NCI-H1105 treated with DMSO at 0.1 percent for 48 hours (cell line): Measurements from ENCODE around the gene ALG13.
A peak's percentile ranks its signal among the peaks of the same experiment; 100 is the strongest.
"Not testable (repeated sequence)": the region's sequence is repeated elsewhere in the genome, so short reads cannot be mapped to it uniquely, and the experiment has no call there.

Experiments
- DNase-seq: peaks from one replicate; lab custom pipeline; 2025; lab: John Stamatoyannopoulos, UW

ALG13 gene

DNA sequence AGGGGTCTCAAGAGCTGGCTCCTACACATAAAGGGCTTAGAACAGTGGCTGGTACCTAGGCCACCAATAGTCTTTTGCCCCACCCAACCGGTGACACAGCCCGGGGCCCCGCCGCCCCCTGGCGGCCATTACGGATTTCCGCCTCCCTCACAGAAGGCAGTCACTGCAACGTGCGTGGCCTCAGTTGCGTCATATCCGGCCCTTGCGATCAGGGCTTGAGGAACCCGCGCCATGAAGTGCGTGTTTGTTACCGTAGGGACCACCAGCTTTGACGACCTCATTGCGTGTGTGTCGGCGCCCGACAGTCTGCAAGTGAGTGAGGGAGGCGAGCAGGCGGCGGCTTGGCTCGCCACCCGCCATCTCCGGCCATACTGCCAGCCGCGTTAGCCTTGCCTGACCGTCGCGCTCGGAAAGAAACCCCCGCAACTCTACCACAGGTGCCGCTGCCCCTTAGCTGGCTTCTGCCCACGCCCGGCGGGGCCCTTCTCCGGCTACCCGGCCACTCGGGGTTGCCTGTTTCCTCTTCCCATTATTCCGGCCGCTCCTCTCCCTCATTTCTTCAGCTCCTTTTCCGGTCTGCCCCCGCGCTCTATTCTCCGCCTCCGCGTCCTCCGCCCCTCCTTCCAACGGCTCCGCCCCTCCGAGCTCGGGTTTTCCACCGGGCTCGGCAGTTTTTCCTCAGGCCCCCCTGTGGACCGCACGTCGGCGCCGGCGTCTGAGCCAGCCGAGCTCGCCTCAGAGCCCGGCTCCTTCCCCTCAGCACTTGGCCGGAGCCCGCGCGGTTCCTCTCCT lies at the start of gene ALG13:
ALG13 (plus strand) TSS at position 183 of the 792 bp plus-strand sequence; CDS start at position 232, 49 bp downstream.
- peak; percentile 87 for DNase-seq

DNA sequence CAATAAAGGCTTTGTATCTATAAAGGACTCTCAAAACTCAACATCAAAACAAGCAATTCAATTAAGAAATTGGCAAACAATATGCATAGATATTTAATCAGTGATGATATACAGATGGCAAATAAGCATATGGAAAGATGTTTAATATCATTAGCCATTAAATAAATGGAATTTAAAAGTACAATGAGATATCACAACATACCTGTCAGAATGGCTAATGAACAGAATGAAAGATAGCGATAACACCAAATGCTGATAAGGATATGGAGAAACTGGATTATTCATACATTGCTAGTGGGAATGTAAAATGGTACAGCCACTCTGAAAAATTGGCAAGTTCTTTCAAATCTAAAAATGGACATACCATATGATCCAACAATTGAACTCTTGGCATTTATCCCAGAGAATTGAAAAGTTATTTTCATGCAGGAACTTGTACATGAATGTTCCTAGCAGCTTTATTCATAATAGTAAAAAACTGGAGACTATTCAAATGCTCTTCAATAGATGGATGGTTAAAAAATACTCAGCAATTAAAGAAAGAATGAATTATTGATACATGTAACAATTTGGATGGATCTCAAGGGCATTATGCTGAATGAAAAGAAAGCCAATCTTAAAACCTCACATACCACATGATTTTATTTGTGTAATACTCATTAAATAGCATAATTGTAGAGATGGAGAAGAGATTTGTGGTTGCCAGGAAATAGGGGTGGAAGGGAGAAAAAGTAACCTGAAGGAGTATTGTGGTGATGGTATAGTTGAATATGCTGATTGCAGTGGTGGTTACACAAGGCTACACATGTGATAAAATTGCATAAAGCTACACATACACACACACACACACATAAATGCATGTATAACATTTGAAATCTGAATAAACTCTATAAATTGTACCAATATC lies 45.9 kb upstream of the ALG13 start:
- DNase-seq: peak; percentile 94

DNA sequence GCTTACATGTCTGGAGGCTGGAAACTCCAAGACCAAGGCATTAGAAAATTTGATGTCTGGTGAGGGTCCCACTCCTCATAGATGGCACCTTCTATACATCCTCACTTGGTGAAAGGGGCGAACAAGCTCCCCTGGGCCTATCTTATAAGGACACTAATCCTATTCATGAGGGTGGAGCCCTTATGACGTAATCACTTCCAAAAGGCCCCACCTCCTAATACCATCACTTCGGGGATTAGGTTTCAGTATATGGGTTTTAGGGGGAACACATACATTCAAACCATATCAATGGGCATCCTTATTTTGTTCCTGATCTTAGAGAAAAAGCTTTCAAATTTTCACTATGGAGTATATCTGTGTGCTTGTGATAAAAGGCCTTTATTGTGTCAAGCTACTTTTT lies 39.0 kb upstream of the ALG13 start:
- no peak for DNase-seq

DNA sequence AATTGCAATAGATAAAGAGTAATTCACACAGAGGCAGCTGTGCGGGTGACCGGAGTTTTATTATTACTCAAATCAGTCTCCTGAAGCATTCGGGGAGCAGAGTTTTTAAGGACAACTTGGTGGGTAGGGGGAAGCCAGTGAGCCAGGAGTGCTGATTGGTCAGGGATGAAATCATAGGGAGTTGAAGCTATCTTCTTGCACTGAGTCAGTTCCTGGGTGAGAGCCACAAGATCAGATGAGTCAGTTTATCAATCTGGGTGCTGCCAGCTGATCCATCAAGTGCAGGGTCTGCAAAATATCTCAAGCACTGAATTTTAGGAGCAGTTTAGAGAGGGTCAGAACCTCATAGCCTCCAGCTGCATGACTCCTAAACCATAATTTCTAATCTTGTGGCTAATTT lies 35.8 kb upstream of the ALG13 start:
- not testable (repeated sequence) for DNase-seq

DNA sequence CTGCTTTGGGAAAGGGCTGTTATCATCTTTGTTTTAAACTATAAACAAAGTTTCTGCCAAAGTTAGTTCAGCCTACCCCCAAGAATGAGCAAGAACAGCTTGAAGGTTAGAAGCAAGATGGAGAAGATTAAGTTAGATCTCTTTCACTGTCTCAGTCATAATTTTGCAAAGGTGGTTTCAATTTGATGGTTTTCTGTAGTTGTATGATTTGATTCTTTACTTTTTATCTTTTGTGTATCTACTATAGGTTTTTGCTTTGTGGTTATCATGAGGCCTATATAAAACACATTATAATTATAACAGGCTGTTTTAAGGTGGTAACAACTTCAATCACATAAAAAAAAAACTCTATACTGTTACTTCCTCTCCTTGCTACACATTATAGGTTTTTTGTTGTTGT lies 35.4 kb upstream of the ALG13 start:
- no peak for DNase-seq

DNA sequence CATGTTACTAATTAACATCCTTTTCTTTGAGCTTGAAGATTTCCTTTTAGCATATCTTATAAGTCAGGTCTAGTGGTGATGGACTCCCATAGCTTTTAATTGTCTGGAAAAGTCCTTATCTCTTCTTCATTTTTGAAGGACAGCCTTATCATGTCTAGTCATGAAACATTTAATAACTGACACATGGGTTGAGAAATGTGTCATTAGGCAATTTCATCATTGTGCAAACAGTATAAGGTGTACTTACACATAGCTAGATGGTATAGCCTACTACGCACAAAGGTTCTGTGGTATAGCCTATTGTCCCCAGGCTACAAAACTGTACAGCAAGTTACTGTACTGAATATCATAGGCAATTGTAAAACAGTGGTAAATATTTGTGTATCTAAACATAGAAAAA lies 34.5 kb upstream of the ALG13 start:
- DNase-seq: no peak

DNA sequence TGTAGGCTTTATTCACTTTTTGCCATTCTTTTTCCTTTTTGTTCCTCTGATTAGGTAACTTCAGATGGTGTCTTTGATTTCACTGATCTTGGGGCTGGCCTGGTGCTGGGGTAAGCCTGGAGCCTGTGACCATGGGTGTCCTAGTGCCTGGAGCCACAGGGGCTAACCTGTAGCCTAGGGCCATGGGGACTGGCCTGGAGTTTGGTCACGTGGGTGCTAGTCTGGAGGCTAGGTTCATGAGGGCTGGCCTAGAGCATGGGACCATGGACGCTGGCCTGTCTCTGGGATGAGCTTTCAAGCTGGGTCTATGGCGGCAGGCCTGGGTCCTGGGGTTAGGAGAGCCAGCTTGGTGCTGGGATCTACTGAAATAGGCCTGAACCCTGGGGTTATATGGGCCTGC lies 32.2 kb upstream of the ALG13 start:
- DNase-seq: no peak

DNA sequence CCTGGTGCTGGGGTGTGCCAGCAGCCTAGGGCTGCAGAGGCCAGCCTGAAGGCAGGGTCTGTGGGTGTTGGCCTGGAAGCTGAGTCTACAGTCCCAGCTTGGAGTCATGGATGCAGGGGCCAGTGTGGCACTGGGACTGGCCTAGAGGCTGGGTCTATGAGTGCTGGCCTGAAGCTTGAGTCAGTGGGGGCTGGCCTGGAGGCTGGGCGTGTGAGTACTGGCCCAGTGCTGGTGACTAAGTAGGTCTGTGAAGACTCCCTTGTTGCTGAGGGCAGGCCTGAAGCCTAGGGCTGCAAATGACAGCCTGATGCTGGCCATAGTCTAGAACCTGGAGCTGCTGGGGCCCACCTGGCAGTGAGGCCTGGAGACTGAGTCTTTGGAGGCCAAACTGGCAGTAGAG lies 31.3 kb upstream of the ALG13 start:
- DNase-seq: no peak

DNA sequence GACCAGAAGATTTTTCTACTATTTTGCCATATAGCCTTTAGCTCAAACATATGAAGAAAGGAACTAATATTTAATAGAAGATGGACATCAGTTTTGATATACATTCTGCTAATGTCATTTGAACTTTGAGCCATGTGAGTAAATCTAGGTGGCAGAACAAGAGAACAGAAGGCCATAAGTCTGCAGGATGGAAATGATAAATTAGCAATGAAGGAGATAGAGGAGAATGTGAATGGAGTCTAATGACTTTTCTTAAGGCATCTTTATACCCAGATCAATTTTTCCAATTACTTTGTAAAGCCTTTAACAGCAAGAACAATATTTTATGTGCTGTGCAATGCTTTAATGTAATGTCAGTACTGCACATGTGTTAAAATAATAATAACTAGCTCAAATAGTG lies 30.1 kb upstream of the ALG13 start:
- DNase-seq: no peak

DNA sequence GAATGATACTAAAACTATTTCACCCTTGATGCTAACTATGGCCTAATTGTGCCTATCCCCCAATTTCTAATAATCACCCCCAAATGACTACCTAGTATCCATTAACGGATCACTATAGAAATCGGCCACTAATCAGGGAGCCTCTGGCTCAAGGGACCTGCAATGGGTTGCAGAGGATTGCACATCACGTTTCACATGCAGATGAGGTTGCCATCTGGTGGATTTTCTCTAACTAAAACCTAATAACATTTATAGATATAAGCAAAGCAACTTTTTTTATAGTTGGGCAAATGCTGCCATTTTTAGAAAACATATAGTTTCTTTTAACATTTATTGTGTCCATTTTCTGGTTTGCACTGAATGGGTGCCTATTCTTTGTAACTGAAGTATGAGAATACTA lies 28.3 kb upstream of the ALG13 start:
- no peak for DNase-seq

DNA sequence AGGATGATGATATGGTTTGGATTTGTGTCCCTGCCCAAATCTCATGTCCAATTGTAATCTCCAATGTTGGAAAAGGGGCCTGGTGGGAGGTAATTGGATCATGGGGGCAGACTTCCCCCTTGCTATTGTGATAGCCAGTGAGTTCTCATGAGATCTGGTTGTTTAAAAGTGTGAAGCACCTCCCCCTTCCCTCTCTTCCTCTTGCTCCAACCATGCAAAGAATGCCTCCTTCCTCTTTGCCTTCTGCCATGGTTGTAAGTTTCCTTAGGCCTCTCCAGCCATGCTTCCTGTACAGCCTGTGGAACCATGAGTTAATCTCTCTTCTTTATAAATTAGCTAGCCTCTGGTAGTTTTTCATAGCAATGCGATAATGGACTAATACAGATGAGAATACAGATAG lies 19.7 kb upstream of the ALG13 start:
- no peak for DNase-seq

DNA sequence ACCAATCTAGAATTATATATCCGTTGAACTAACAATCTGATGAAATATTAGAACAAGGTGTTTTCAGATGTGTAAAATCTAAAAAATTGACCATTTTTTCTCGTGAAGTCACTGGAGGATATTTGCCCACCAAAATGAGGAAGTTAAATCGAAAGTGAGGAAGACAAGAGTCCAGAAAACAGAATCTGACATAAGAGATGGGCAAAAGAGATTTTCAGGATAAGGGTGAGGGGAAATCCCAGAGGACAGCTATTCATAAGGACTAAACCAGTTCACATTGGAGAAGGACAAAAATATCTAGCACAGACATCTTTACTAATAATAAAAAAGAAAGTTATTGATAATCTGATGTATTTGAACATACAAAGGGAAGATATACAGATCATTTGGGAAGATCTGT lies 18.7 kb upstream of the ALG13 start:
- no peak for DNase-seq

DNA sequence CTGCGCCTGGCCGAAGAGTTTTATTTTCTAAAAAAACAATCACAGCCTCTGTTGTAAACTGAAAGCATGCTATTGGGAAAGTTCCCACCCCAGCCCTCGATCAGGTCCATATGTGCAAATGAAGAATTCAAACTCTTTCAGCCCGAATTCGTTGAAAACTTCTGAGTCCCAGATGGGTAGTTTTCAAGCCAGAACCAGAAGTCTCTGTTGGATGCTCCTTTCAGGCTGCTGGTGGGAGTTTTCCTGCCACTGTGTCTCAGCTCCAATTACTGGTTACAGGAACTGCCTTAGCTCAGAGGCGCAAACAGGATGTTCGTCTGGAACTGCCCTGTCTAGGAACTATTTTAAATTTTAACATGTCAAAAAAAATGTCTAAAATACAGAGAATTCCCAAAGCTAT lies 9.3 kb upstream of the ALG13 start:
- DNase-seq: no peak

DNA sequence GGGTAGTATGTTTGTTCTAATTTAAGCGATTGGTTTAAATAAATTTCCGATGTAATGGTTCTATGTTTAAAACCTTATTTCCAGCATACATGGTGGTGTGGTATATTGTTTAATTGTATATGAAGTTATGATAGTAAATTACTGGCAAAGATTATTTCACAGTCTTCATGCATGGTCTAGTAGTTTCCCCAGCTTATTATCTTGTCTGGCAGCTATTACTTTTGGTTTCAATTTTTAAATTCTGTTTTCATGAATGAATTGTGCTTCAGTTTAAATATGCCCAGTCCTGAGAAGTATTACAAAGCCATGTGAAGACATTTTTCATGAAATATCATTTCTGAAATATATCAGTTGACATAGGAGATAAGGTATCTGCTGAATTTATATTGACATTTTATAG lies 6.3 kb downstream of the ALG13 start:
- DNase-seq: no peak

DNA sequence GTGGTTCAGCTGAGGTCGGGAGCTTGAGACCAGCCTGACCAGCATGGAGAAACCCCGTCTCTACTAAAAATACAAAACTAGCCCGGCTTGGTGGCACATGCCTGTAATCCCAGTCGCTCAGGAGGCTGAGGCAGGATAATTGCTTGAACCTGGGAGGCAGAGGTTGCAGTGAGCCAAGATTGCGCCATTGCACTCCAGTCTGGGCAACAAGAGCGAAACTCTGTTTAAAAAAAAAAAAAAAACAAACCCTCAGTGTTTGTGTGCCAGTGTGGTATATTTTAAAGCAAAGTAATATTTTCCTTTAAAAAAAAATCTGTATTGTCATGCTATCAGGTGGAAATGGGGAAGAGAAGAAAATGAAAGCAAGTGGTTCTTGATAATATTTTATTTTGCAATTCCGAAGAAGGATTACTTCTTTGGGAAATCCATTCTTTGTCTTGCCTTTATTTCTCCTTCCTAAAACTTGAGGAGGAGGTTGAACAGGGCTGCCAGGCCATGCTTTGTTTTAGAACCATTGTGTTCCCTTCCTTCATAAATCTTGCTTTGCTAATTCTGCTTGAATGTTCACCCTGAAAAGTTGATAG lies 14.4 kb downstream of the ALG13 start:
- no peak for DNase-seq

DNA sequence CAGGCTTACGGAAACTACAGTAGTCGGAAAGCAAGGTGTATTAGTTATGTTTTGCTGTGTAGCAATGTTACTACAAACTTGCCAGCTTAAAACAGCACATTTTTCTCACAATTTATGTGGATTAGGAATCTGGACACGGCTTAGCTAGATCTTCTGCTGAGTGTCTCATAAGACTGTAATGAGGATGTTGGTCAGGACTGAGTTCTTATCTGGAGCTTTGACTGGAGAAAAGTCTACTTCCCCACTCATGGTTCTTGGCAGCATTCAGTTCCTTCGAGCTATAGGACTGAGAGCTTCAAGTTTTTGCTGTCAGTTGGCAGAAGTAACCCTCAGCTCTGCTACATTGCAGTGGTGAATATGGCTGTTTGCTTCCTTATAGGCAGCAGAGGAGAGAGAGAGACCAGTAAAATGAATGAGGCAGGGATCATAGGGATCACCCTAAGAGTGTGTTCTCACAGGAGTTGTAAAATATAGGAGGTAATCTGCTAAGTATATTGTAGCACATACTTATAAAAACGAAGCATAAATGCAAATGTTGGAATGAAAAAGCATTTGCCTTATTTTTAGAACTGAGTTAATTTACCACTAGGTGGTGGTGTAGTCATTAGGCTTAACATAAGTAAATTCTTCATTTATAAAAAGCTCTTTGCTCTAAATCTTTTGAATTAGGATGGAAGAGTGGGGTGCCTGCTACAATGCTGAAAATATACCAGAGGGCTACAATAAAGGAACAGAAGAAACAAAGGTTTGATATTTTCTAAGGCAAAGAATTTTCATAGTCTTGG lies 38.6 kb downstream of the ALG13 start:
- peak; percentile 3 for DNase-seq

DNA sequence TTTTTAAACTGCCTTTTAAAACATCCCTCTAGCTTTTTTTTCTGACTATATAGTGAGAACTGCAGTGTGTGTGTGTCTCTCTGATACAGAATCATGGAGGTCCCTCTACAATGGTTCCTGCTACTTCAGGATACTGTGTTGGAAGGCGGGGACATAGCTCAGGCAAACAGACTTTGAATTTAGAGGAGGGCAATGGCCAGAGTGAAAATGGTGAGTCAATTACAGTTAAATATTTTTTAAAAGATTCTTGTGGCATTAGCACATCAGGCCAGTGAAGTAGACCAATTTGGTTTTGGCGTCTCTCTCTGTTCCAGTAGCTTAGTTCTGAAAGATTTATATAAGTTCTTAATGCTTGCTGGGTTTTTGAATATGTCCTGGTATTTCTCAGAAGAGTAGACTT lies 47.1 kb downstream of the ALG13 start:
- no peak for DNase-seq

DNA sequence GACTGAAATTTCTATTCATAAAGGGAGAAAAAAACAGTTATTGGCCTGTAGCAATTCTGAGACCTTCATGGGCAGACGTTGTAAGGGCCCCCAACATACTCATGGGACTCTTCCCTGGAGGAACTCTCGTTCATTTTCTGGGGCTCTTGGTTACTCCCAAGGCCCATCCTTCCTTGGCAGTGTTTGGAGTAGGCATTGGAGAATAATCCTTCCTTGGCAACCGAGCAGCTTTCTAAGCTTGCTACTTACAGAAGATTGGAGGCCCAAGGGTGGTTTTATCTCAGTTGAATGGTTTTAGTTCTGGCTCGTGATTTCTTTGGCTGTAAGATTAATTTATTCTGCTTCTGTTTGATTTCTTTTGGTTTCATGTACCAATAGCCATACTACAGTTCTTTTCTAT lies 50.4 kb downstream of the ALG13 start:
- no peak for DNase-seq

DNA sequence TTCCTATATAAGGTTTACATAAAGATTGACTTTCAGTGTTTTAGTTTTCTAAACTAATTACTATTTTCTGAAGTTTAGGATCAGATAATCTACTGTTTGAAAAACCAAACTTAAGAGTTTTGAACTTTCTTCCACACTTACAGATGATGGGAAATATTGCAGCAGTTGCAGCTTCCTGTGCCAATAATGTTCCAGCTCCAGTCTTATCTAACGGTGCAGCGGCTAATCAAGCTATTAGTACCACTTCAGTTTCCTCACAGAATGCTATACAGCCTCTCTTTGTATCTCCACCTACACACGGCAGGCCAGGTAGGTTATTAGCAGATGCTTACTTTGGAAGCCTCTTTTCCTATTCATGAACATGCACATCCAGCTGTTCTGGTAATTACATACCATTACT lies 55.6 kb downstream of the ALG13 start:
- DNase-seq: peak; percentile 4

DNA sequence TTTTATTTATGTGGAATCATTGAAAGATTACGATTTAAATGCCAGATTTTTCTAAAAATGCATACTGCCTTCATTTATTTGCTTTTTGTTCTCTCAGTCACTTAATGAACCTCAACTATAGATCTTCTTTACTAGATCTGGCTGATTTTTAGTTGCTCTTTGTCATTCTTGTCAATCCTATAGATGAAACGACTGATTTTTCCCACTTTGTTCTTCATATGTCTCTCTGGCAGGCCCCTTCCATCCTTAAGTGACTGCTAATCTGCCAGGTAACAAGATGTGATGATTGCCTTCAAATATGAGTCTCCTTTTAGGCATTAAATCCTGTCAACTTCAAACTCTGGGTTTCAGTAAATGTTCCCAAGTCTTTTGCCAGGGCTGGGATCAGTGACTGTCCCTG lies 61.0 kb downstream of the ALG13 start:
- DNase-seq: no peak

DNA sequence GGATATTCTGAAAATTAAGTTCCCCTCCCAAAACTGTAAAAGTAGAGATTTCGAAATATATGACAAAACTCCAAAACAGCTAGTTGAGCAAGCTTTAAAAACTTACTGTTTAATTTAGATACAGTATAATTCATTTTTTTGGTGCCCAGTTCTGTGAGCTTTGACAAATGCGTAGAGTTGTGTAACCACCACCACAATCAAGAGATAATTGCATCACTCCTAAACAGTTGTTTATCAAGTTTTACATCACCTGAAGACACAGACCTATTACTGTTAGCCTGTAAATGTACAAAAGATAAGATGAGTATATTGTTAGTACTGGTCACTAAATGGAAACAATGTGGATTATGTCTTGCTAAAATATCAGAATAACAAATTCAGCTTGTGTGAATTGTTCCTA lies 62.3 kb downstream of the ALG13 start:
- DNase-seq: no peak

DNA sequence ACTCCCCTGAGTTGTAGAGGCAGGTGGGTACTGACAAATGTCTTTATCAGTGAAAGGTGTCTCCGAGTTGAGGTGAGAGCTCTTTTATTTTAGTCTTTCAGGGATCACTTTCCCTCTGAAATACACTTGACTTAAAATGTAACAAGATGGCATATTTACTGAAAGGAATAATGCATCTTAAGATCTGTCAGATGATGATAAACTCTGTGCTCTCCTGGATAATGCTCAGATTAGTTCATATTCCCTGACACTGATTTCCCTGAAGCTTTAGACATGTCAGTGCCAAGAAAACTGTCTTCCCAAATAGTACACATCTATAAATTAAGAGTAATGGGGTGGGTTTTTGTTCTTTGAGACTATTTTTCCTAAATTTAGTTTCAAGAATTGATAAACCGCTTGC lies 75.5 kb downstream of the ALG13 start:
- no peak for DNase-seq
